ENCODE measurements around the gene DDC.

DNA sequence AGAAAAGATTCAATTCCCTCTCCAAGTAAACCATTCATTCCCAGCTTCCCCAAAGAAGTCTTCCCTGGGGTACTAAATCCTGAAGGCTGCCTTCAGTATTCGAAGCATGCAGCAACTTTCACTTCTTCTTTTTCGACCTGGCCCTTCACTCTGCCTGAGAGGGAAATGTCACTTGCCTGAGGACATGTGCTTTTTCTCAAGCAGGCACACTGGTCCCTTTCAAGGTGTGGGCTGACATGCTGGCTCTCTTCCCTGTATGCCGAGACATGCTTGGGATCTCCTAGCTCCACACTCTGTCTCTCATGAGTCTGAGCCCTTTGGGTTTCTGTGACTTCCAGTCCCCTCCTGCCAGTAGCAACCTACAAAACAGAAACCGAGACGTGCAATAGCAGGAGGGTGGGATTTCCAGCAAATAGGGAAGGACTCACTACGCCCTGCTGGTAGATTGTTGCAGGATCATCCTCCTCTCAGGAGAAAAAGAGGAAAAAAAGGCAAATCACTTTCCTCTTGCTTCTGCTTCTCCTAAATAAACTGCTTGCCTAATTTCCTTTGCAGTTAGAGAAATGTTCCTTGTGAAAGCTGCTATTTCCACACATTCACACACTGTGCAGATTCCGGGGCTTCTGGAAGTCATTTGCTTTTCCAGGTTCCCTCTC is 148.6 kb downstream of the DDC start:
- TF ChIP-seq CTCF (IDR thresholded peaks at IDR 0.05): no peak
- no peak for TF ChIP-seq PHF8 (IDR thresholded peaks at IDR 0.05; ENCODE audit: borderline replicate concordance, low read depth)
- no peak for TF ChIP-seq RCOR1 (IDR thresholded peaks at IDR 0.05; ENCODE audit: low read depth, low read length)
- no peak for TF ChIP-seq EP300 (IDR thresholded peaks at IDR 0.05)
- no peak for TF ChIP-seq JUN (IDR thresholded peaks at IDR 0.05)
- no peak for TF ChIP-seq SREBF2 (IDR thresholded peaks at IDR 0.05)
- no peak for TF ChIP-seq TFCP2L1 (CRISPR knock-in tag; IDR thresholded peaks at IDR 0.05)
- TF ChIP-seq BCL3 (IDR thresholded peaks at IDR 0.05): no peak
- TF ChIP-seq, protein P1, sequence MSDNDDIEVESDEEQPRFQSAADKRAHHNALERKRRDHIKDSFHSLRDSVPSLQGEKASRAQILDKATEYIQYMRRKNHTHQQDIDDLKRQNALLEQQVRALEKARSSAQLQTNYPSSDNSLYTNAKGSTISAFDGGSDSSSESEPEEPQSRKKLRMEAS (IDR thresholded peaks at IDR 0.05): no peak
